Transverse colon (tissue), 4 donors: Measurements from ENCODE around the gene RAB43. TPM values are rescaled to one million over a fixed set of nuclear protein-coding genes. Genes with fewer than 3 reads are reported as not detected.

Experiments used
- DNase-seq: peaks from one replicate; pipeline ENCODE4 v3.0.0-alpha.2; 2019
- H3K27ac ChIP-seq, 4 donors: fragments of 200-600 bp; sonication (generic); 2 replicates each; pipeline ENCODE4 v1.5.1; 2016 to 2018; ENCODE audit warnings: inconsistent platforms in 4 of 4
- H3K27me3 ChIP-seq: fragments of 200-600 bp; sonication (generic); 2 replicates; pipeline ENCODE4 v1.5.1; 2017; ENCODE audit warnings: inconsistent platforms
- H3K36me3 ChIP-seq, 4 donors: fragments of 200-600 bp; sonication (generic); 2 replicates each; pipeline ENCODE4 v1.5.1; 2017 to 2019; ENCODE audit warnings: inconsistent platforms in 4 of 4
- H3K4me1 ChIP-seq, 4 donors: fragments of 200-600 bp; sonication (generic); 2 replicates each; pipeline ENCODE4 v1.5.1; 2017 to 2020; ENCODE audit warnings: inconsistent platforms in 4 of 4
- H3K4me3 ChIP-seq, 4 donors: fragments of 200-600 bp; sonication (generic); 1 replicate in 1 of 4; 2 replicates in 3 of 4; pipeline versions ENCODE4 v1.5.1 to v1.6.1; 2017 to 2019; ENCODE audit warnings: inconsistent platforms in 4 of 4
- H3K9me3 ChIP-seq, 2 donors: fragments of 200-600 bp; sonication (generic); 2 replicates each; pipeline ENCODE4 v1.5.1; 2017 to 2019; ENCODE audit warnings: inconsistent platforms in 2 of 2
- EP300 ChIP-seq: sonication (generic); formaldehyde crosslinking; IDR thresholded peaks from one replicate; pipeline ENCODE4 v1.6.1; 2017; ENCODE audit warnings: antibody characterized with exemption, low read depth
- POLR2A ChIP-seq: fragments of 450-650 bp; IDR thresholded peaks from one replicate; pipeline ENCODE4 v1.6.1; 2016; ENCODE audit warnings: antibody characterized with exemption, mild to moderate bottlenecking, moderate library complexity
- POLR2AphosphoS5 ChIP-seq, 3 donors: sonication (generic); formaldehyde crosslinking; IDR thresholded peaks; one replicate each; pipeline ENCODE4 v1.6.1; 2016; ENCODE audit warnings: antibody characterized with exemption in 3 of 3
- WGBS, 2 donors: methylation state at CpG; one replicate each; pipeline ENCODE4 v1.1.5; 2018; ENCODE audit warnings: low coverage in 1 of 2; 5-methylcytosine and 5-hydroxymethylcytosine counted together
- in situ Hi-C, 4 donors: fragments of 200-750 bp; cut with MboI; loops; one replicate each; pipeline versions ENCODE4 v1.15.0 to v1.15.1; 2017; ENCODE audit warnings: low sequenced_read_pairs in 3 of 4, low pct_ligation_motif_present in 1 of 4, low pct_unique_long_range_greater_than_20kb in 1 of 4
- intact Hi-C: fragments of 100-400 bp; cut with DNase I; formaldehyde crosslinking; loops from one replicate; pipeline ENCODE4 v1.15.1; 2023; ENCODE audit warnings: low total_unique reads
- total RNA-seq, 4 donors: library from RNA; depleted of rRNA; stranded (reverse); fragments of >200 nt; gene quantifications; one replicate each; pipeline ENCODE4 v1.1.0, GENCODE V29; 2016
- TF ChIP-seq, protein P1 (sequence below), 5 experiments: fragments of 200-600 bp in 3 of 5; fragments of 450-650 bp in 2 of 5; sonication (generic) in 3 of 5; IDR thresholded peaks; 1 replicate in 2 of 5; 2 replicates in 3 of 5; pipeline ENCODE4 v1.5.1; 2016 to 2017; ENCODE audit warnings: antibody characterized with exemption in 5 of 5, inconsistent platforms in 3 of 5, mild to moderate bottlenecking in 2 of 5, moderate library complexity in 1 of 5

Gene RAB43
- total RNA-seq, 4 donors from 2014 or later, result 23.1 to 40.4 (median 31.3) TPM

DNA sequence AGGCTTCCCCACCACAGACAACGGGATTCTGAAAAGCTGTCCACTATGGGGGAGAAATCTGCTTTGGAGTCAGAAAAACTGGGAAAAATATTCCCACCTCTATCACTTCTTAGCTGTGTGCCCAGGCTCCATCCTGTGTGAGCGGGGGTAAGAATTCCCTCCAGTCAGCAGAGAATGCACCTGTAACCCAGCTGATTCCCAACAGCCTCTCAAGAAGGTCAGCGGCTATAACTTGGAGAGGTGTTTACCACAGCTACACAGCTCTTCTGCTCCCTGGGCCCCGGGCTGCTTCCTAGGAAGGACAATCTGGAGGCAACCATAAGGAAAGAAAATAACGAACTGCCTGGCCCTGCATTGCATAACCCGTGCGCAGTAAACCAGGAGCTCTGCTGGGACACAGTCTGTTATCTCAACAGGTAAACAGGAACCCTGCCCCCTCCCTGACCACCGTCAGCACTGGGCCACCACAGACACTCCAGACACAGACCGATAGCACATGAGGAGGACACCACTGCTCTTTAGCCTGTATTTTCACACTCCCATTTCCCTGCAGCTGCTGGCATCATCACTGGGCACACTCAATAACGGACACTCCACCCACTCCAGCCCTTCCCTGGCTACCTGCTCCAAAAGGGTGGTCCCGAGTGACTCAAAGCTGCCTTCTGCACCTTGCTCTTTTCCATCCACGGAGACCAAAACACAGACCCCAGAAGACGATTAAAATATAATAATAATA lies 2.1 kb downstream of the RAB43 start:
- no peaks in the 10 kb centered on the region for H3K36me3 ChIP-seq
- intact Hi-C loops, result no loop called here
- peak overlapping the region in 3 of 4 donors; percentile 72 to 89 (median 74) for H3K4me3 ChIP-seq
- 18 to 27% methylated on average over 5 to 13 of the region's 13 CpGs for whole genome bisulfite sequencing, 2 donors
- TF ChIP-seq EP300, result no peak
- TF ChIP-seq, protein P1, sequence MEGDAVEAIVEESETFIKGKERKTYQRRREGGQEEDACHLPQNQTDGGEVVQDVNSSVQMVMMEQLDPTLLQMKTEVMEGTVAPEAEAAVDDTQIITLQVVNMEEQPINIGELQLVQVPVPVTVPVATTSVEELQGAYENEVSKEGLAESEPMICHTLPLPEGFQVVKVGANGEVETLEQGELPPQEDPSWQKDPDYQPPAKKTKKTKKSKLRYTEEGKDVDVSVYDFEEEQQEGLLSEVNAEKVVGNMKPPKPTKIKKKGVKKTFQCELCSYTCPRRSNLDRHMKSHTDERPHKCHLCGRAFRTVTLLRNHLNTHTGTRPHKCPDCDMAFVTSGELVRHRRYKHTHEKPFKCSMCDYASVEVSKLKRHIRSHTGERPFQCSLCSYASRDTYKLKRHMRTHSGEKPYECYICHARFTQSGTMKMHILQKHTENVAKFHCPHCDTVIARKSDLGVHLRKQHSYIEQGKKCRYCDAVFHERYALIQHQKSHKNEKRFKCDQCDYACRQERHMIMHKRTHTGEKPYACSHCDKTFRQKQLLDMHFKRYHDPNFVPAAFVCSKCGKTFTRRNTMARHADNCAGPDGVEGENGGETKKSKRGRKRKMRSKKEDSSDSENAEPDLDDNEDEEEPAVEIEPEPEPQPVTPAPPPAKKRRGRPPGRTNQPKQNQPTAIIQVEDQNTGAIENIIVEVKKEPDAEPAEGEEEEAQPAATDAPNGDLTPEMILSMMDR (IDR thresholded peaks at IDR 0.05), result no peak
- peak; percentile 38 for TF ChIP-seq POLR2A
- TF ChIP-seq POLR2AphosphoS5 (IDR thresholded peaks at IDR 0.05), result peak in 2 of 3 donors; percentile 48 to 58
- peaks cover 18 to 63% (median 55%) of the 10 kb centered on the region in 4 donors for H3K4me1 ChIP-seq
- peak overlapping the region; percentile 92 to 98 (median 97) for H3K27ac ChIP-seq
- no peaks in the 10 kb centered on the region for H3K27me3 ChIP-seq
- no peaks in the 10 kb centered on the region for H3K9me3 ChIP-seq
- in situ Hi-C loops, result no loop called here
- peak; percentile 76 for DNase-seq

DNA sequence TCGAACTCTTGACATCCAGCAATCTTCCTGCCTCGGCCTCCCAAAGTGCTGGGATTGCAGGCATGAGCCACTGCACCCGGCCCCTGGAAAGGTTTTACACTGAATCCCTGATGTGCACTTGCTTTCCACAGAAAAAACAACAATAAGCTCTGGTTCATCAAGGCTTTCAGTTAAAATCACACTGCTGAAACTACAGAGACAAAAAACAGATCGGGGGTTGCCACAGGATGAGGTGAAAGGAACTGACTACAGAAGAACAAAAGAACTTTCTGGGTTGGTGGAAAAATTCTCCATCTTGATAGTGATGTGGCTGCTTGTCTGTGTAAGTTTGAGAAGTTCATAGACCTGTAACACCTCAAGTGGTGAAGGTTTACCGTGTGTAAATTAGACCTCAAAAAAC lies 2.9 kb downstream of the RAB43 start:
- H3K27ac ChIP-seq, result peak overlapping the region; percentile 92 to 98 (median 97)
- peaks cover 18 to 63% (median 55%) of the 10 kb centered on the region in 4 donors for H3K4me1 ChIP-seq
- DNase-seq, result no peak
- intact Hi-C loops (no loop called here), in situ Hi-C loops (no loop called here)
- WGBS, 2 donors, result 45 to 69% methylated on average over 2 to 5 of the region's 5 CpGs
- TF ChIP-seq EP300 (no peak), POLR2A (no peak), POLR2AphosphoS5 (IDR thresholded peaks at IDR 0.05) (no peak)
- TF ChIP-seq, protein P1 (IDR thresholded peaks at IDR 0.05), result no peak
- peak overlapping the region in 2 of 4 donors; percentile 74 to 89 for H3K4me3 ChIP-seq
- no peaks in the 10 kb centered on the region for H3K36me3 ChIP-seq
- H3K27me3 ChIP-seq, result no peaks in the 10 kb centered on the region
- H3K9me3 ChIP-seq, result no peaks in the 10 kb centered on the region

DNA sequence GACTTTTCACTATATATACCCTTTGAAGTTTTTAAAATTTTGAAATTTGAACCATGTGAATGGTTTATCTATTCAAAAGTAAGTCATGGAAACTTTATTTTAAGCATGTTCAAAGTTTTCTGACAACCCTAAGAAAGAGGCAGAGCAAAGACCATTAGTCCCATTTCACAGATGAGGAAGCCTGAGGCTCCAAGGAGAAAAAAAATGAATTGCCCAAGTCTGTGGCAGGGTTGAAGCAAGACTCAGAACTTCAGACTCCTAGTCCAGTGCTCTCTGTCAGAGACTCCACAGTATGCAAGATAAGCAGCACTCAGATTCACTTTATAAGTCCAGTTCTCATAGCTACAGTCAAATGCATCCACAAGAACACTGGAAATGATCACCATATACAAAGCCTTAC lies 4.5 kb downstream of the RAB43 start:
- TF ChIP-seq POLR2AphosphoS5 (IDR thresholded peaks at IDR 0.05) (no peak), POLR2A (no peak), EP300 (no peak)
- TF ChIP-seq, protein P1 (IDR thresholded peaks at IDR 0.05), result no peak
- no peaks in the 10 kb centered on the region for H3K27me3 ChIP-seq
- intact Hi-C loops (no loop called here), in situ Hi-C loops (no loop called here)
- no peak for DNase-seq
- H3K4me1 ChIP-seq, result peaks cover 18 to 47% (median 40%) of the 10 kb centered on the region in 4 donors
- H3K36me3 ChIP-seq, result no peaks in the 10 kb centered on the region
- no peaks in the 10 kb centered on the region for H3K9me3 ChIP-seq
- H3K27ac ChIP-seq, result peak overlapping the region in 2 of 4 donors; percentile 43 to 98
- no peak overlapping the region for H3K4me3 ChIP-seq

DNA sequence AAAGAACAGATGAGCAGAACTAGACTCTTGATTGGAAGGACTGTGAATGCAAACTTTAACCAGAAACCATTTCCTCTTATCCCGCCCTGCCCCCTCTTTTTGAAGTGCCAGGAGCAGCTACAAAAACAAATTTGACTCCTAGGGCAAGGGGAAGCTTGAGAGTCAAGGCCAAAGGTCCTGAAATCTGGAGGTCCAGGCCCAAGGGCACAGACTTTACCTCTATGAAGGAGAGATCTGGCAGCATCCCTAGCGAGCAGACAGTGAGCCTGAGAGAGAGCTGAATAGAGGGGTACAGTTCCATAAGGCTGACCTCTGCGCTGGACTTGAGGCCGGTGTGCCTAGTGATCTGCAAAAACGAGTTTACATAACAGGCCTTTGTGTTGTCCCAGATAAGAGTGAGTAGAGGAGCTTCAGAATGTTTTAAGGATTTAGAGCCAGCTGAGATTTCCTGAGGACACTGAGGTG lies 5.1 kb downstream of the RAB43 start:
- Histone ChIP-seq H3K9me3 (no peaks in the 10 kb centered on the region), H3K27me3 (no peaks in the 10 kb centered on the region), H3K4me3 (no peak overlapping the region), H3K4me1 (peaks cover 18 to 47% (median 38%) of the 10 kb centered on the region in 4 donors), H3K36me3 (no peaks in the 10 kb centered on the region), H3K27ac (peak overlapping the region; percentile 6 to 56 (median 34))
- intact Hi-C loops, result no loop called here
- WGBS, 2 donors, result 33 to 35% methylated on average over 1 to 5 of the region's 5 CpGs
- TF ChIP-seq, protein P1 (IDR thresholded peaks at IDR 0.05), result no peak
- TF ChIP-seq EP300 (no peak), POLR2A (no peak), POLR2AphosphoS5 (IDR thresholded peaks at IDR 0.05) (no peak)
- DNase-seq, result no peak
- in situ Hi-C loops, result no loop called here
